ENCODE data around the gene TENT4B. TPM values are rescaled to one million over a fixed set of nuclear protein-coding genes. Genes with fewer than 3 reads are reported as not detected.
A peak's percentile ranks its signal among the peaks of the same experiment; 100 is the strongest.

TENT4B gene
- polyA plus RNA-seq, 6 donors from 2014 or later, result 3.3 to 8.5 (median 4.6) TPM

DNA sequence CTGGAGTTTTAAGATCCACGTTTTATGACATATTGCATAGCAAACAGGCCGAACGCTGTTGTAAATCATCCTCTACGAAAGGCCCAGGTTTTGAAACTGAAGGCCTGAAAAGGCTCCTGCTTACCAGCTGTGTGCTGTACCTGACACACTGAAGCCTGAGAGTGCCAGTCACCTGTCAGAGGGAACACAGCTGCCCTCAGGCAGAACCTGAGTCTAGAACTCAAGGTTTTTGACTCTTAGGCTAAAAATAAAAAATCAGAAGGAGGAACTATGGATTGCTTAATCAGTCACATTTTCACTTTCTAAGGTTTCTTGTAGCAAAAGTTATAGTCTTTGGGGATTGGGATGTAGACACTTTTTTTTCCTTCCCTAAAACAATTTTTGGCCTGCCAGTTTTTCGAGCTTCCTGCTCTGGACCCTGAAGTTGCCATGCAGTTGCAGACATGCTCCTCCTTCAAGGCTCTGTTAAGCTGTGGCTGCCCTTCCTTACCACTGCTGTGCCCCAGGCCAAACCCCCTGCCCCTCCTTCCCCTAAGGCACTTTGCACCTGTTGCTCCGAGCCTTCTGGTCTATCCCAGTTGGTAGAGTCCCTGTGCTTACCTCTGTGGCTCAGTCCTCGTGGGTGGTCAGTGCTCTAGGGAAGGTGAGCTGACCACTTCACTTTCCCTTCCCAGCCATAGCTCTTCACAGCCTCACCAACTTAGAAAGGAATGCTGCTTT, 56.6 kb downstream of the TENT4B start:
- peaks cover 27 to 43% (median 33%) of the 10 kb centered on the region in 3 donors for H3K4me1 Mint-ChIP-seq
- H3K27me3 Mint-ChIP-seq, result no peaks in the 10 kb centered on the region
- peak overlapping the region in 6 of 8 donors; percentile 22 to 81 (median 27) for H3K4me3 Mint-ChIP-seq

GRCh38 chr16:50210266-50211038, 57.3 kb downstream of the TENT4B start:
- peaks cover 27 to 38% (median 29%) of the 10 kb centered on the region in 3 donors for H3K4me1 Mint-ChIP-seq
- no peaks in the 10 kb centered on the region for H3K27me3 Mint-ChIP-seq
- peak overlapping the region; percentile 10 to 81 (median 27) for H3K4me3 Mint-ChIP-seq
- peak; percentile 25 for DNase-seq
- peak overlapping the region in 5 of 6 donors; percentile 49 to 92 (median 76) for H3K27ac Mint-ChIP-seq
- peak; percentile 69 to 78 for ATAC-seq (ENCODE audit: low read depth in 2 of 2)
- H3K36me3 Mint-ChIP-seq, result peaks cover 0 to 5% of the 10 kb centered on the region in 2 donors
- no peaks in the 10 kb centered on the region for H3K9me3 Mint-ChIP-seq

More for the DNA sequence above, 56.6 kb downstream of the TENT4B start:
- Mint-ChIP-seq H3K36me3 (no peaks in the 10 kb centered on the region), H3K27ac (peak overlapping the region in 5 of 6 donors; percentile 53 to 92 (median 83)), H3K9me3 (no peaks in the 10 kb centered on the region)
- DNase-seq (peak; percentile 20), ATAC-seq (ENCODE audit: low read depth in 2 of 2) (peak; percentile 69 to 72)

- H3K4me3 Mint-ChIP-seq, result no peak overlapping the region
- H3K4me1 Mint-ChIP-seq, result peaks cover 18 to 19% (median 18%) of the 10 kb centered on the region in 3 donors
- no peaks in the 10 kb centered on the region for H3K9me3 Mint-ChIP-seq
- H3K27ac Mint-ChIP-seq, result peak overlapping the region in 1 of 6 donors; percentile 65
- H3K27me3 Mint-ChIP-seq, result no peaks in the 10 kb centered on the region
- H3K36me3 Mint-ChIP-seq, result peaks cover 0 to 12% of the 10 kb centered on the region in 2 donors
- DNase-seq (peak; percentile 49), ATAC-seq (ENCODE audit: low read depth in 2 of 2) (peak; percentile 31 to 45)
Measured at GRCh38 chr16:50213939-50214519, 60.9 kb downstream of the TENT4B start.

GRCh38 chr16:50215680-50216079, 62.6 kb downstream of the TENT4B start:
- Mint-ChIP-seq H3K4me3 (no peak overlapping the region), H3K36me3 (peaks cover 0 to 12% of the 10 kb centered on the region in 2 donors), H3K9me3 (no peaks in the 10 kb centered on the region), H3K27me3 (no peaks in the 10 kb centered on the region), H3K27ac (peak overlapping the region in 1 of 6 donors; percentile 28), H3K4me1 (peaks cover 1 to 3% (median 2%) of the 10 kb centered on the region in 3 donors)
- no peak for DNase-seq
- no peak for ATAC-seq (ENCODE audit: low read depth in 2 of 2)

DNA sequence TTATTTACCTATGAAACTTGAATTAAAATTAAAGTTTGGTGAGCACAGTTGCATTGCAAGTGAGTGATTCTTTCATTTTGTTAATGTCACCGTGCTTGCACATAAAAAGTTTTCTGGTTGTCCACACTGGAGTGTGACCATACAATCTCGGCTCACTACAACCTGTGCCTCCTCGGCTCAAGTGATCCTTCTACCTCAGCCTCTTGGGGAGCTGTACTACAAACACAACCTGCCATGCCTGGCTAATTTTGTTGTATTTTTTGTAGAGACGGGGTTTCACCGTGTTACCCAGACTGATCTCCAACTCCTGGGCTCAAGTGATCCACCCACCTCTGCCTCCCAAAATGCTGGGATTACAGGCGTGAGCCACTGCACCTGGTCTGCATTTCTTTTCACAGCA, 63.1 kb downstream of the TENT4B start:
- no peak overlapping the region for H3K27ac Mint-ChIP-seq
- no peaks in the 10 kb centered on the region for H3K4me1 Mint-ChIP-seq
- no peaks in the 10 kb centered on the region for H3K27me3 Mint-ChIP-seq
- peaks cover 0 to 12% of the 10 kb centered on the region in 2 donors for H3K36me3 Mint-ChIP-seq
- no peak overlapping the region for H3K4me3 Mint-ChIP-seq
- H3K9me3 Mint-ChIP-seq, result no peaks in the 10 kb centered on the region
- no peak for ATAC-seq (ENCODE audit: low read depth in 2 of 2)
- DNase-seq, result no peak

DNA sequence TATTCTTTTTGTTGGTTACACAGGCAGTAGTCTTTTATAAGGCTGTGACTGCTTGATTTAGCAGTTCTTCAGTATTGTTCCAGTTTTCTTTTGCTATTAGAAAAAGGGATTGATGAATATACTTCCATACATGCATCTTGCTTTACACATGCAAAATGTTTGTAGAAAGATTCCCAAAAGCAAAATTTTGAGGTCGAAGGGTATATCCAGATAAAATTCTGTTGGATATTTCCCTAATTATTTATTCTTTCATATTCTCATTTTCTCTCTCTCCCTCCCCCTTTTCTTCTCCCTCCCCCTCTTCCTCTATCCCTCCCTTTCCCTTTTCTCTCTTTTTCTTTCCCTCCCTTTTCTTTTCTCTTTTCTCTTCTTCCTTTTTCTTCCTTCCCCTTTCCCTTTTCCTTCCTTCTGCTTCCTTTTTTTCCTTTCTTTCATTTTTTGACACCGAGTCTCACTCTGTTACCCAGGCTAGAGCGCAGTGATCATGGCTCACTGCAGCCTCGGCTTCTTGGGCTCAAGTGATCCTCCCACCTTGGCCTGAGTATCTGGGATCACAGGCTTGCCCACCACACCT, 66.4 kb downstream of the TENT4B start:
- no peak for ATAC-seq (ENCODE audit: low read depth in 2 of 2)

GRCh38 chr16:50224286-50224685, 71.2 kb downstream of the TENT4B start:
- Mint-ChIP-seq H3K36me3 (peaks cover 11% of the 10 kb centered on the region in 2 donors), H3K27me3 (no peaks in the 10 kb centered on the region), H3K9me3 (no peaks in the 10 kb centered on the region), H3K27ac (no peak overlapping the region), H3K4me1 (no peaks in the 10 kb centered on the region), H3K4me3 (no peak overlapping the region)
- DNase-seq (no peak), ATAC-seq (ENCODE audit: low read depth in 2 of 2) (no peak)

More for the DNA sequence above, 66.4 kb downstream of the TENT4B start:
- H3K4me3 Mint-ChIP-seq, result no peak overlapping the region
- H3K4me1 Mint-ChIP-seq, result no peaks in the 10 kb centered on the region
- H3K27me3 Mint-ChIP-seq, result no peaks in the 10 kb centered on the region
- DNase-seq, result no peak
- H3K36me3 Mint-ChIP-seq, result peaks cover 0 to 21% of the 10 kb centered on the region in 2 donors
- H3K27ac Mint-ChIP-seq, result no peak overlapping the region
- no peaks in the 10 kb centered on the region for H3K9me3 Mint-ChIP-seq

DNA sequence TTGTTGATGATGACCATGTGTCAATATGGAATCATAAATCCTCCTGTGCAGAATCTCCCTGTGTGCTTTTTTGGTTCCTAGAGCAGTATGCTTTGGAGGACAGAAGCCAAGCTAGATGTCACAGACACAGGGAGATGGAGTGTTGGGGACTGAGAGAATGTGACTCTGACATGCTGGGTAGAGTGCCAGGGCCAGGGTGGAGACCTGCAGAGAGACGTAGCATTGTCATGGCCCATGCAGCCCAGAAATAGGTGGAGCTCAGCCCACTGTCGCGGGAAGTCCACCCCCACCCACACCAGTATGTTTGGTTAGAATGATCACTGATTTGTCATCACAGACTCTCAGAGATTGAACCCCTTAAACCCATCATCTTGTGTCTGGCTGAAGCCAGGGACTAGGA, 74.0 kb downstream of the TENT4B start:
- no peak for ATAC-seq (ENCODE audit: low read depth in 2 of 2)
- DNase-seq, result no peak
- H3K27me3 Mint-ChIP-seq, result no peaks in the 10 kb centered on the region
- peaks cover 14 to 16% of the 10 kb centered on the region in 2 donors for H3K36me3 Mint-ChIP-seq
- H3K4me1 Mint-ChIP-seq, result no peaks in the 10 kb centered on the region
- H3K9me3 Mint-ChIP-seq, result no peaks in the 10 kb centered on the region
- no peak overlapping the region for H3K4me3 Mint-ChIP-seq
- no peak overlapping the region for H3K27ac Mint-ChIP-seq

GRCh38 chr16:50227665-50228064, 74.6 kb downstream of the TENT4B start:
- Mint-ChIP-seq H3K4me3 (no peak overlapping the region), H3K4me1 (no peaks in the 10 kb centered on the region), H3K27ac (no peak overlapping the region), H3K36me3 (peaks cover 14 to 16% of the 10 kb centered on the region in 2 donors), H3K9me3 (no peaks in the 10 kb centered on the region), H3K27me3 (no peaks in the 10 kb centered on the region)
- ATAC-seq (ENCODE audit: low read depth in 2 of 2) (no peak), DNase-seq (no peak)

DNA sequence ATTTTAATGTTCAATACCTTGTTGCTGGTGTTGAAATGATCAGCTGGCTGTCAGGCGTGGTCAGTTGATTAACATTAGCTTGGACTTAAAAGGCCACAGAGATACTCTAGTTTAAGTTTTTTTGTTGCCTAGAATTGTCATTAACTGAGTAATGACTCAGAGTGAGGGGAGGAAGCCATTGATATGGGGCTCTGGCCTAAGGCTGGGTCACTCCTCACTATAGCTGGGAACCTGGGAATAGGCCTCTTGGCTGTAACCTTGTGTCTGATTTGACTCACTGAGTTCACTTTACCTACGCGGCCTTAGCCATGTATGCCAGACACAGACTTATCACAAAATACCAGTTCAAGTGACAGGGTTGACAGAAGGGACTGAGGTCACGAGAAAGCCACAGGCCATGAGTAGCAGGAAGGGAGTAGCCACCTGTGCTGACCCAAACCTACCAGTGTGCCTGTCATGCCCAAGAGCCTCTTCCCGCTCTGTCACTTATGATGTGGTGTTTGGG, 75.3 kb downstream of the TENT4B start:
- Mint-ChIP-seq H3K4me3 (no peak overlapping the region), H3K9me3 (no peaks in the 10 kb centered on the region), H3K4me1 (no peaks in the 10 kb centered on the region), H3K27ac (no peak overlapping the region), H3K36me3 (peaks cover 14 to 16% of the 10 kb centered on the region in 2 donors), H3K27me3 (no peaks in the 10 kb centered on the region)
- ATAC-seq (ENCODE audit: low read depth in 2 of 2), result no peak
- DNase-seq, result no peak

DNA sequence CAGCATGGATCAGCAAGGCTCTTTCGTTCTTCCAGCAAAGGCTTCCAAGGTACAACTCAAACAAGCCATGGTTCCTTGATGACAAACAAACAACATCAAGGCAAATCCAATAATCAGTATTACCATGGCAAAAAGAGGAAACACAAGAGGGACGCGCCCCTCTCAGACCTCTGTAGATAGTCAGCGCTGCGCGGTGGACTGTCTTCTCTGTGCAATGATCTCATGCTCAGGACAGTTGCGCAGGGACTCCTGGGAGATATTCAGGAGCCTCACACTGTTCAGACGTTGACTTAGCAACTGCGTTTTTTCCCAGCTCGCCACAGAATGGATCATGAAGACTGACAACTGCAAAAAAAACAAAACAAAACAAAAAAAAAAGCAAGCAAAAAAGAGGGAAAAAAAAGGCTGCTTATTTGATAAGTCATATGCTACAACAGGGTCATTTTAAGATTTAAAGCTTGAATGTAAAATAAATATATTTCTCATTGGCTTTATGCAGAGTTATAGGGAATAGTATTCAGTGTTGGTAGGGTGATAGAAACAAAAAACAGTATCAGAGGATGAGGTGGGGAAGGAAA, 76.1 kb downstream of the TENT4B start:
- H3K4me1 Mint-ChIP-seq, result no peaks in the 10 kb centered on the region
- no peak for DNase-seq
- no peaks in the 10 kb centered on the region for H3K9me3 Mint-ChIP-seq
- no peak for ATAC-seq (ENCODE audit: low read depth in 2 of 2)
- no peaks in the 10 kb centered on the region for H3K27me3 Mint-ChIP-seq
- H3K36me3 Mint-ChIP-seq, result peaks cover 8 to 14% of the 10 kb centered on the region in 2 donors
- H3K27ac Mint-ChIP-seq, result peak overlapping the region in 1 of 6 donors; percentile 58
- H3K4me3 Mint-ChIP-seq, result no peak overlapping the region

GRCh38 chr16:50234771-50235556, 81.9 kb downstream of the TENT4B start:
- peak overlapping the region in 1 of 6 donors; percentile 39 for H3K27ac Mint-ChIP-seq
- no peaks in the 10 kb centered on the region for H3K4me1 Mint-ChIP-seq
- no peak for DNase-seq
- no peaks in the 10 kb centered on the region for H3K27me3 Mint-ChIP-seq
- no peaks in the 10 kb centered on the region for H3K9me3 Mint-ChIP-seq
- H3K4me3 Mint-ChIP-seq, result no peak overlapping the region
- H3K36me3 Mint-ChIP-seq, result peaks cover 0 to 4% of the 10 kb centered on the region in 2 donors
- no peak for ATAC-seq (ENCODE audit: low read depth in 2 of 2)

All from naive B cell (primary cell).